Mesothelial cell of epicardium (in vitro differentiated cells): ENCODE results near the gene OR1F1. TPM values are rescaled to one million over a fixed set of nuclear protein-coding genes. Genes with fewer than 3 reads are reported as not detected.
A peak's percentile ranks its signal among the peaks of the same experiment; 100 is the strongest.

ENCODE experiments used
- DNase-seq, 2 experiments: peaks; one replicate each; pipeline ENCODE4 v3.0.0; 2021; ENCODE audit warnings: low spot score in 2 of 2; ENCODE audit not compliant: unreplicated experiment in 2 of 2
- H3K27ac Mint-ChIP-seq: 2 replicates; pipeline ENCODE4 v1.8.0; 2021; ENCODE audit warnings: mixed read lengths
- H3K27me3 Mint-ChIP-seq: 2 replicates; pipeline ENCODE4 v1.8.0; 2021; ENCODE audit warnings: low read depth, mixed read lengths
- H3K36me3 Mint-ChIP-seq: 2 replicates; pipeline ENCODE4 v1.8.0; 2021; ENCODE audit warnings: mixed read lengths
- H3K4me1 Mint-ChIP-seq: 2 replicates; pipeline ENCODE4 v1.8.0; 2021; ENCODE audit warnings: mixed read lengths
- H3K4me3 Mint-ChIP-seq: 2 replicates; pipeline ENCODE4 v1.8.0; 2021; ENCODE audit warnings: mild to moderate bottlenecking, moderate library complexity, mixed read lengths
- H3K9me3 Mint-ChIP-seq: 2 replicates; pipeline ENCODE4 v1.8.0; 2021; ENCODE audit warnings: mixed read lengths
- total RNA-seq: library from RNA; stranded (reverse); gene quantifications from 3 replicates; pipeline ENCODE4 v1.2.1, GENCODE V29; 2021
- TF ChIP-seq, protein P1 (sequence below): fragments of 200-600 bp; sonication (generic); IDR thresholded peaks from one replicate; pipeline ENCODE4 v1.5.0; 2021; ENCODE audit warnings: antibody characterized with exemption; ENCODE audit not compliant: unreplicated experiment

Gene OR1F1
- total RNA-seq, 1 donor from 2014 or later: not detected

GRCh38 chr16:3152277-3152990 is 35.6 kb upstream of the OR1F1 start:
- no peaks in the 10 kb centered on the region for H3K36me3 Mint-ChIP-seq
- DNase-seq: peak; percentile 63 to 92
- H3K9me3 Mint-ChIP-seq: no peaks in the 10 kb centered on the region
- H3K4me3 Mint-ChIP-seq: peak overlapping the region; percentile 65
- peak overlapping the region; percentile 79 for H3K27ac Mint-ChIP-seq
- H3K4me1 Mint-ChIP-seq: peaks cover 21% of the 10 kb centered on the region
- peaks cover 32% of the 10 kb centered on the region for H3K27me3 Mint-ChIP-seq
- TF ChIP-seq, protein P1, sequence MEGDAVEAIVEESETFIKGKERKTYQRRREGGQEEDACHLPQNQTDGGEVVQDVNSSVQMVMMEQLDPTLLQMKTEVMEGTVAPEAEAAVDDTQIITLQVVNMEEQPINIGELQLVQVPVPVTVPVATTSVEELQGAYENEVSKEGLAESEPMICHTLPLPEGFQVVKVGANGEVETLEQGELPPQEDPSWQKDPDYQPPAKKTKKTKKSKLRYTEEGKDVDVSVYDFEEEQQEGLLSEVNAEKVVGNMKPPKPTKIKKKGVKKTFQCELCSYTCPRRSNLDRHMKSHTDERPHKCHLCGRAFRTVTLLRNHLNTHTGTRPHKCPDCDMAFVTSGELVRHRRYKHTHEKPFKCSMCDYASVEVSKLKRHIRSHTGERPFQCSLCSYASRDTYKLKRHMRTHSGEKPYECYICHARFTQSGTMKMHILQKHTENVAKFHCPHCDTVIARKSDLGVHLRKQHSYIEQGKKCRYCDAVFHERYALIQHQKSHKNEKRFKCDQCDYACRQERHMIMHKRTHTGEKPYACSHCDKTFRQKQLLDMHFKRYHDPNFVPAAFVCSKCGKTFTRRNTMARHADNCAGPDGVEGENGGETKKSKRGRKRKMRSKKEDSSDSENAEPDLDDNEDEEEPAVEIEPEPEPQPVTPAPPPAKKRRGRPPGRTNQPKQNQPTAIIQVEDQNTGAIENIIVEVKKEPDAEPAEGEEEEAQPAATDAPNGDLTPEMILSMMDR: no peak

- no peaks in the 10 kb centered on the region for H3K9me3 Mint-ChIP-seq
- H3K27me3 Mint-ChIP-seq: peaks cover 34% of the 10 kb centered on the region
- TF ChIP-seq, protein P1: no peak
- peak overlapping the region; percentile 79 for H3K27ac Mint-ChIP-seq
- peak overlapping the region; percentile 65 for H3K4me3 Mint-ChIP-seq
- H3K4me1 Mint-ChIP-seq: peaks cover 25% of the 10 kb centered on the region
- no peaks in the 10 kb centered on the region for H3K36me3 Mint-ChIP-seq
- no peak for DNase-seq
Measured at GRCh38 chr16:3152991-3153368, 35.0 kb upstream of the OR1F1 start.

GRCh38 chr16:3155181-3155580 is 32.8 kb upstream of the OR1F1 start:
- Mint-ChIP-seq H3K9me3 (no peaks in the 10 kb centered on the region), H3K27ac (no peak overlapping the region), H3K36me3 (no peaks in the 10 kb centered on the region), H3K4me3 (no peak overlapping the region), H3K27me3 (peaks cover 31% of the 10 kb centered on the region), H3K4me1 (peaks cover 22% of the 10 kb centered on the region)
- no peak for DNase-seq
- TF ChIP-seq, protein P1: no peak

GRCh38 chr16:3155972-3156371 is 32.0 kb upstream of the OR1F1 start:
- Mint-ChIP-seq H3K36me3 (no peaks in the 10 kb centered on the region), H3K4me1 (peaks cover 18% of the 10 kb centered on the region), H3K9me3 (no peaks in the 10 kb centered on the region), H3K27ac (no peak overlapping the region), H3K4me3 (no peak overlapping the region), H3K27me3 (peaks cover 25% of the 10 kb centered on the region)
- no peak for DNase-seq
- TF ChIP-seq, protein P1: no peak

DNA sequence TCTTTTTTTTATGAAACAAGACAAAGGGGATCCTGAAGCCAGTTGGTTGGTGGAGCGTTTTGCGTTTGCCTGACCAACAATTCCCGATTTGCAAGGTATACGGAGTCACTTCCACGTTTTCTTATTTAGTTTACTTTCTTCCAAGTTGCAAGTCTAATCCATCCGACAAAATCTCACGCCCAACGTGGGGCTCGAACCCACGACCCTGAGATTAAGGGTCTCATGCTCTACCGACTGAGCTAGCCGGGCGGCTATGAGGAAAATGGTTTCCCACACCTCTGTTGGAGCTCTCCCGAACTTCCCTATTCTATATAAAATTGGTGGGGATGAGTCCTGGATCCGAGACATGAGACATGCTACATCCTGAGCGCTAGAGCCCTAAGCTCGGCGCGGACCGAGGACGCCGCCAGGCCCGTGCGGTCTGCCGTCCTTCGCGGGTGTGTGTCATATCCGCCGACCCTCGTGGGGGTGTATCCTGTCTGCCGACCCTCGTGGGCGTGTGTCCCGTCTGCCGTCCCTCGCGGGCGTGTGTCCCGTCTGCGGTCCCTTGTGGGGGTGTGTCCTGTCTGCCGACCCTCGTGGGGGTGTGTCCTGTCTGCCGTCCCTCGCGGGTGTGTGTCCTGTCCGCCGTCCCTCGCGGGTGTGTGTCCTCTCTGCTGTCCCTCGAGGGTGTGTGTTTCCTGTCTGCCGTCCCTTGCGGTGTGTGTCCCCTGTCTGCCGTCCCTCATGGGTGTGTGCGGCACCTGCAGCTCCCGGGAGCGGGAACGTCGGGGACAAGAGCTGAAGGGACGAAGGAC is 30.6 kb upstream of the OR1F1 start:
- Mint-ChIP-seq H3K27ac (peak overlapping the region; percentile 95), H3K9me3 (no peaks in the 10 kb centered on the region), H3K27me3 (peaks cover 23% of the 10 kb centered on the region), H3K36me3 (no peaks in the 10 kb centered on the region), H3K4me3 (peak overlapping the region; percentile 86), H3K4me1 (peaks cover 10% of the 10 kb centered on the region)
- DNase-seq: peak; percentile 58 to 80
- TF ChIP-seq, protein P1: no peak
